NCI-H1105 (cell line): ENCODE results near the gene C1orf50.

Source experiments
- DNase-seq: peaks from one replicate; lab custom pipeline; 2025; lab: John Stamatoyannopoulos, UW

Gene C1orf50

GRCh38 chr1:42759114-42759513 lies 7.9 kb upstream of the C1orf50 start:
- no peak for DNase-seq

- no peak for DNase-seq
Measured at GRCh38 chr1:42761567-42761966, 5.5 kb upstream of the C1orf50 start.

- no peak for DNase-seq
Measured at GRCh38 chr1:42762269-42762668, 4.8 kb upstream of the C1orf50 start.

GRCh38 chr1:42765269-42765668 lies 1.8 kb upstream of the C1orf50 start:
- no peak for DNase-seq

GRCh38 chr1:42765832-42766740 lies 963 bp upstream of the C1orf50 start:
- DNase-seq: peak; percentile 40

- DNase-seq: peak; percentile 43
Measured at GRCh38 chr1:42767510-42768000, 506 bp downstream of the C1orf50 start.

- DNase-seq: no peak
Measured at GRCh38 chr1:42768172-42768571, 1.1 kb downstream of the C1orf50 start.

GRCh38 chr1:42769811-42770210 lies 2.8 kb downstream of the C1orf50 start:
- no peak for DNase-seq

GRCh38 chr1:42773420-42773819 lies 6.4 kb downstream of the C1orf50 start:
- DNase-seq: no peak

GRCh38 chr1:42774928-42775526 lies 8.0 kb downstream of the C1orf50 start:
- DNase-seq: no peak

GRCh38 chr1:42776502-42776901 lies 9.5 kb downstream of the C1orf50 start:
- DNase-seq: no peak

GRCh38 chr1:42777852-42778251 lies 10.8 kb downstream of the C1orf50 start:
- DNase-seq: no peak

- no peak for DNase-seq
Measured at GRCh38 chr1:42779725-42780124, 12.7 kb downstream of the C1orf50 start.

GRCh38 chr1:42780176-42780575 lies 13.1 kb downstream of the C1orf50 start:
- DNase-seq: no peak

GRCh38 chr1:42783092-42783491 lies 16.0 kb downstream of the C1orf50 start:
- DNase-seq: no peak

GRCh38 chr1:42784547-42784945 lies 17.5 kb downstream of the C1orf50 start:
- no peak for DNase-seq

- DNase-seq: no peak
Measured at GRCh38 chr1:42784946-42785693, 18.1 kb downstream of the C1orf50 start, which contains the start of gene TMEM269. Gene TMEM269, plus strand, starts transcription at chr1:42784991. Its CDS starts 4,903 bp downstream, at chr1:42789894.

GRCh38 chr1:42786097-42786496 lies 19.0 kb downstream of the C1orf50 start:
- DNase-seq: no peak

- no peak for DNase-seq
Measured at GRCh38 chr1:42788021-42788420, 21.0 kb downstream of the C1orf50 start.

GRCh38 chr1:42793824-42794223 lies 26.8 kb downstream of the C1orf50 start:
- no peak for DNase-seq

- no peak for DNase-seq
Measured at GRCh38 chr1:42797414-42797813, 30.4 kb downstream of the C1orf50 start.

GRCh38 chr1:42797979-42798378 lies 30.9 kb downstream of the C1orf50 start:
- no peak for DNase-seq
